Measurements from ENCODE around the gene MRPL16. TPM values are rescaled to one million over a fixed set of nuclear protein-coding genes. Genes with fewer than 3 reads are reported as not detected.
A peak's percentile ranks its signal among the peaks of the same experiment; 100 is the strongest.

Gene MRPL16
- total and polyA plus RNA-seq, 2 of the 13 experiments (the other 11 are each of a cell fraction or from before 2014, with no cell fraction given): 45.3 to 62.6 TPM

GRCh38 chr11:59810189-59810910 lies at the start of gene MRPL16 (continued):
- TF ChIP-seq ZNF33A (CRISPR knock-in tag; IDR thresholded peaks at IDR 0.05; ENCODE audit: borderline replicate concordance) (no peak), IKZF4 (CRISPR knock-in tag; IDR thresholded peaks at IDR 0.05; ENCODE audit: borderline replicate concordance, low read depth, not compliant biosample characterization) (peak; percentile 26), ZNF484 (CRISPR knock-in tag; IDR thresholded peaks at IDR 0.05; ENCODE audit: borderline replicate concordance, low read depth) (no peak), NCOA1 (CRISPR knock-in tag; IDR thresholded peaks at IDR 0.05) (no peak; the same call in 1 of the 2 replicates), KDM6A (CRISPR knock-in tag; IDR thresholded peaks at IDR 0.05; ENCODE audit: low read depth) (no peak), POLR2G (IDR thresholded peaks at IDR 0.05; ENCODE audit: low read depth, low read length) (peak; percentile 91), CBX5 (CRISPR knock-in tag; IDR thresholded peaks at IDR 0.05; ENCODE audit: borderline replicate concordance) (peak; percentile 97; the same call in 1 of the 2 replicates), ZEB1 (IDR thresholded peaks at IDR 0.05; ENCODE audit: insufficient replicate concordance, low read depth) (peak; percentile 78), ADNP (CRISPR knock-in tag; IDR thresholded peaks at IDR 0.05) (no peak), ZNF496 (CRISPR knock-in tag; IDR thresholded peaks at IDR 0.05; ENCODE audit: insufficient replicate concordance) (no peak), PHB2 (IDR thresholded peaks at IDR 0.05; ENCODE audit: partially characterized antibody) (no peak), ZNF501 (CRISPR knock-in tag; IDR thresholded peaks at IDR 0.05) (peak; percentile 82), ARHGAP35 (CRISPR knock-in tag; IDR thresholded peaks at IDR 0.05; ENCODE audit: borderline replicate concordance) (peak; percentile 80; the same call in 1 of the 2 replicates), MBD4 (IDR thresholded peaks at IDR 0.05; ENCODE audit: borderline replicate concordance, low read length) (no peak), ZBTB8A (CRISPR knock-in tag; IDR thresholded peaks at IDR 0.05; ENCODE audit: borderline replicate concordance, low read depth) (no peak), TEAD2 (CRISPR knock-in tag; IDR thresholded peaks at IDR 0.05) (no peak), JARID2 (CRISPR knock-in tag; IDR thresholded peaks at IDR 0.05; ENCODE audit: insufficient replicate concordance) (no peak), ELF1 (CRISPR knock-in tag; IDR thresholded peaks at IDR 0.05) (peak; percentile 72), ERF (CRISPR knock-in tag; IDR thresholded peaks at IDR 0.05) (peak; percentile 70; the same call in 1 of the 2 replicates), ZMAT5 (CRISPR knock-in tag; IDR thresholded peaks at IDR 0.05; ENCODE audit: borderline replicate concordance, low read depth) (0 out of 2 replicates have a peak, but pooled peaks have one; percentile 39), ZNF235 (CRISPR knock-in tag; IDR thresholded peaks at IDR 0.05; ENCODE audit: borderline replicate concordance) (no peak), TRIM24 (CRISPR knock-in tag; IDR thresholded peaks at IDR 0.05) (no peak), GABPB1 (CRISPR knock-in tag; IDR thresholded peaks at IDR 0.05) (peak; percentile 100), ZNF10 (CRISPR knock-in tag; IDR thresholded peaks at IDR 0.05; ENCODE audit: borderline replicate concordance, low read depth) (no peak), AHR (CRISPR knock-in tag; IDR thresholded peaks at IDR 0.05) (peak; percentile 91), ZNF549 (CRISPR knock-in tag; IDR thresholded peaks at IDR 0.05) (no peak), NRL (CRISPR knock-in tag; IDR thresholded peaks at IDR 0.05; ENCODE audit: borderline replicate concordance) (peak; percentile 96), RARG (CRISPR knock-in tag; IDR thresholded peaks at IDR 0.05; ENCODE audit: low read depth) (no peak), NFE2L2 (IDR thresholded peaks at IDR 0.05; ENCODE audit: low read length) (no peak), ZNF704 (CRISPR knock-in tag; IDR thresholded peaks at IDR 0.05; ENCODE audit: borderline replicate concordance) (no peak), ZNF780A (CRISPR knock-in tag; IDR thresholded peaks at IDR 0.05) (no peak), ZNF766 (CRISPR knock-in tag; IDR thresholded peaks at IDR 0.05; ENCODE audit: borderline replicate concordance) (no peak)
